HepG2 (cell line): ENCODE data around the gene CRLF1. TPM values are rescaled to one million over a fixed set of nuclear protein-coding genes. Genes with fewer than 3 reads are reported as not detected.

Experiments
- ATAC-seq: fragments of 200-7000 bp; cut with Tn5 transposase; 3 replicates; pipeline ENCODE4 v1.9.1; 2020; ENCODE audit warnings: mild to moderate bottlenecking, moderate library complexity
- BruUV-seq: library from RNA; stranded (reverse); fragments of 400-500 nt; replicated peaks from 2 replicates; lab custom pipeline; 2021; lab: Mats Ljungman, UMichigan
- CTCF ChIA-PET: fragments of 300-600 bp; formaldehyde crosslinking; extraction: SDS; loops from one replicate; lab custom pipeline; 2021; ENCODE audit warnings: low total read pairs, inconsistent platforms, low intra/inter-chr PET ratio; lab: Yijun Ruan, JAX
- POLR2A ChIA-PET: fragments of 350-600 bp; sonication (Branson Sonifier 250); formaldehyde crosslinking; loops from one replicate; lab custom pipeline; 2020; ENCODE audit warnings: antibody characterized with exemption, inconsistent platforms; lab: Yijun Ruan, JAX
- DNase-seq: peaks from one replicate; pipeline ENCODE4 v3.0.0-alpha.2; 2015; ENCODE audit warnings: low spot score
- FAIRE-seq: peaks from 3 replicates; lab custom pipeline; 2011; peaks lifted over from hg19 to GRCh38; lab: Jason Lieb, UNC
- H2AFZ ChIP-seq: one replicate; pipeline ENCODE4 v1.6.1; 2011; ENCODE audit warnings: low read length, inconsistent platforms
- H3K27ac ChIP-seq: fragments of 300-600 bp; 3 replicates; pipeline ENCODE4 v1.8.0; 2011; ENCODE audit warnings: mixed run types, mild to moderate bottlenecking, mixed read lengths, low read length, inconsistent platforms; ENCODE audit not compliant: insufficient read depth; ENCODE audit errors: extremely low read length
- H3K27me3 ChIP-seq, 2 experiments: fragments of 200-600 bp in 1 of 2; 2 replicates in 1 of 2; 3 replicates in 1 of 2; pipeline versions ENCODE4 v1.6.0 to v1.8.0; 2011; ENCODE audit warnings: low read length in 2 of 2, mild to moderate bottlenecking in 2 of 2, moderate library complexity in 2 of 2, inconsistent platforms in 1 of 2; ENCODE audit not compliant: insufficient read depth in 2 of 2, control insufficient read depth in 1 of 2
- H3K36me3 ChIP-seq, 2 experiments: fragments of 200-600 bp in 1 of 2; replicated peaks in 1 of 2; 2 replicates in 1 of 2; 3 replicates in 1 of 2; pipeline versions ENCODE4 v1.5.1 to v1.8.0; 2011; ENCODE audit warnings: low read length in 2 of 2, inconsistent platforms in 1 of 2; ENCODE audit not compliant: insufficient read depth in 2 of 2, control insufficient read depth in 1 of 2
- H3K4me1 ChIP-seq: 2 replicates; pipeline ENCODE4 v1.5.1; 2012; ENCODE audit warnings: low read length, inconsistent platforms; ENCODE audit not compliant: insufficient read depth
- H3K4me2 ChIP-seq: 2 replicates; pipeline ENCODE4 v1.6.0; 2011; ENCODE audit warnings: low read depth, low read length, inconsistent platforms
- H3K4me3 ChIP-seq, 3 experiments: fragments of 200-600 bp in 1 of 3; sonication (generic), shearing (Covaris generic) in 1 of 3; replicated peaks in 1 of 3; 2 replicates each; pipeline ENCODE4 v1.5.1; 2011 to 2016; ENCODE audit warnings: low read length in 3 of 3, inconsistent platforms in 2 of 3, low read depth in 2 of 3, mild to moderate bottlenecking in 2 of 3, control low read depth in 1 of 3, mixed read lengths in 1 of 3; ENCODE audit not compliant: insufficient read depth in 1 of 3
- H3K79me2 ChIP-seq: one replicate; pipeline ENCODE4 v1.6.1; 2011; ENCODE audit warnings: low read length, inconsistent platforms; ENCODE audit not compliant: insufficient read depth
- H3K9ac ChIP-seq: 2 replicates; pipeline ENCODE4 v1.6.0; 2011; ENCODE audit warnings: mild to moderate bottlenecking, low read depth, low read length, inconsistent platforms; ENCODE audit not compliant: insufficient read depth
- H3K9me3 ChIP-seq: 2 replicates; pipeline ENCODE4 v1.5.1; 2012; ENCODE audit warnings: mild to moderate bottlenecking, low read length
- H4K20me1 ChIP-seq: 2 replicates; pipeline ENCODE4 v1.6.0; 2011; ENCODE audit warnings: inconsistent platforms, mild to moderate bottlenecking, low read length, moderate library complexity; ENCODE audit not compliant: insufficient read depth
- ARNT2 ChIP-seq: sonication (generic); formaldehyde crosslinking; IDR thresholded peaks from 2 replicates; pipeline ENCODE4 v1.8.0; 2022; ENCODE audit warnings: mild to moderate bottlenecking, low read depth, missing genetic modification reagents, moderate library complexity
- CEBPG ChIP-seq: IDR thresholded peaks from 2 replicates; pipeline ENCODE4 v1.6.1; 2016
- CREM ChIP-seq, 2 experiments: sonication (generic) in 1 of 2; formaldehyde crosslinking in 1 of 2; IDR thresholded peaks; 2 replicates each; pipeline versions ENCODE4 v1.4.0 to v1.6.1; 2016 to 2020; ENCODE audit warnings: antibody characterized with exemption in 1 of 2, mild to moderate bottlenecking in 1 of 2, missing genetic modification reagents in 1 of 2
- FOXA3 ChIP-seq: IDR thresholded peaks from 2 replicates; pipeline ENCODE4 v1.6.1; 2016; ENCODE audit warnings: missing genetic modification reagents, missing compliant biosample characterization
- HOXA3 ChIP-seq: sonication (generic); formaldehyde crosslinking; IDR thresholded peaks from 2 replicates; pipeline ENCODE4 v1.5.0; 2020; ENCODE audit warnings: missing genetic modification reagents
- HOXA7 ChIP-seq: sonication (generic); formaldehyde crosslinking; IDR thresholded peaks from 2 replicates; pipeline ENCODE4 v1.8.1; 2022; ENCODE audit warnings: mild to moderate bottlenecking, missing genetic modification reagents, moderate library complexity
- POLR2A ChIP-seq, 2 experiments: IDR thresholded peaks; 2 replicates each; pipeline ENCODE4 v1.6.1; 2011; ENCODE audit warnings: low read depth in 2 of 2, low read length in 2 of 2, mild to moderate bottlenecking in 1 of 2, moderate library complexity in 1 of 2; ENCODE audit not compliant: insufficient read depth in 1 of 2
- POLR2G ChIP-seq: fragments of 200-400 bp; formaldehyde crosslinking; IDR thresholded peaks from 2 replicates; pipeline ENCODE4 v1.6.1; 2018; ENCODE audit warnings: mild to moderate bottlenecking, low read depth, low read length, moderate library complexity
- RBAK ChIP-seq: sonication (generic); formaldehyde crosslinking; IDR thresholded peaks from 2 replicates; pipeline ENCODE4 v1.5.1; 2020; ENCODE audit warnings: mild to moderate bottlenecking, missing genetic modification reagents
- ZNF263 ChIP-seq: sonication (generic); formaldehyde crosslinking; IDR thresholded peaks from 2 replicates; pipeline ENCODE4 v1.4.0; 2020; ENCODE audit warnings: missing genetic modification reagents
- ZNF501 ChIP-seq: sonication (generic); formaldehyde crosslinking; IDR thresholded peaks from 2 replicates; pipeline ENCODE4 v1.5.1; 2020; ENCODE audit warnings: mild to moderate bottlenecking, moderate library complexity, missing genetic modification reagents
- ZSCAN9 ChIP-seq: IDR thresholded peaks from 2 replicates; pipeline ENCODE4 v1.6.1; 2016; ENCODE audit warnings: borderline replicate concordance
- WGBS: methylation state at CpG from one replicate; pipeline ENCODE4 v1.1.6; 2017; ENCODE audit warnings: low lambda C conversion rate; 5-methylcytosine and 5-hydroxymethylcytosine counted together
- in situ Hi-C: cut with HindIII; loops from 2 replicates; pipeline ENCODE4 v1.10.0; 2017; ENCODE audit warnings: low pct_unique_long_range_greater_than_20kb; ENCODE audit not compliant: extremely low pct_ligation_motif_present
- intact Hi-C: fragments of 100-400 bp; cut with micrococcal nuclease; formaldehyde crosslinking; loops from one replicate; pipeline ENCODE4 v1.10.0; 2022; ENCODE audit not compliant: unreplicated experiment
- polyA plus RNA-seq, 8 experiments: library from polyadenylated mRNA; depleted of rRNA in 3 of 8; stranded (reverse) in 7 of 8; unstranded in 1 of 8; fragments of >200 nt; fragmentation: Illumina TruSeq in 4 of 8; extraction: Trizol in 4 of 8; gene quantifications; 2 replicates each; pipeline versions ENCODE4 v1.2.1 to v1.2.3, GENCODE V29; 2011 to 2016; ENCODE audit warnings: low read depth in 4 of 8, missing spikeins in 1 of 8, mixed read lengths in 1 of 8; ENCODE audit not compliant: insufficient read depth in 1 of 8
- total RNA-seq, 5 experiments: library from RNA; depleted of rRNA; stranded (reverse); fragments of >200 nt; fragmentation: Illumina TruSeq; extraction: Trizol; gene quantifications; 2 replicates each; pipeline ENCODE4 v1.2.3, GENCODE V29; 2016; ENCODE audit warnings: low read depth in 1 of 5
- TF ChIP-seq, protein P1 (sequence below), 2 experiments: sonication (generic) in 1 of 2; formaldehyde crosslinking in 1 of 2; IDR thresholded peaks; 2 replicates each; pipeline versions ENCODE4 v1.5.1 to v1.6.1; 2011 to 2020; ENCODE audit warnings: borderline replicate concordance in 1 of 2, low read depth in 1 of 2, low read length in 1 of 2, mild to moderate bottlenecking in 1 of 2, missing genetic modification reagents in 1 of 2, moderate library complexity in 1 of 2
- TF ChIP-seq, protein P2 (sequence below): sonication (generic); formaldehyde crosslinking; IDR thresholded peaks from 2 replicates; pipeline ENCODE4 v1.5.0; 2020; ENCODE audit warnings: mild to moderate bottlenecking, missing genetic modification reagents
- TF ChIP-seq, protein P3 (sequence below): IDR thresholded peaks from 2 replicates; pipeline ENCODE4 v1.6.1; 2016; ENCODE audit warnings: low read depth, control low read depth
- TF ChIP-seq, protein P4 (sequence below): sonication (generic); formaldehyde crosslinking; IDR thresholded peaks from 2 replicates; pipeline ENCODE4 v1.5.0; 2020; ENCODE audit warnings: missing genetic modification reagents

Gene CRLF1
- total and polyA plus RNA-seq, 2 of the 13 experiments (the other 11 are each of a cell fraction or from before 2014, with no cell fraction given), result 217 to 296 TPM

DNA sequence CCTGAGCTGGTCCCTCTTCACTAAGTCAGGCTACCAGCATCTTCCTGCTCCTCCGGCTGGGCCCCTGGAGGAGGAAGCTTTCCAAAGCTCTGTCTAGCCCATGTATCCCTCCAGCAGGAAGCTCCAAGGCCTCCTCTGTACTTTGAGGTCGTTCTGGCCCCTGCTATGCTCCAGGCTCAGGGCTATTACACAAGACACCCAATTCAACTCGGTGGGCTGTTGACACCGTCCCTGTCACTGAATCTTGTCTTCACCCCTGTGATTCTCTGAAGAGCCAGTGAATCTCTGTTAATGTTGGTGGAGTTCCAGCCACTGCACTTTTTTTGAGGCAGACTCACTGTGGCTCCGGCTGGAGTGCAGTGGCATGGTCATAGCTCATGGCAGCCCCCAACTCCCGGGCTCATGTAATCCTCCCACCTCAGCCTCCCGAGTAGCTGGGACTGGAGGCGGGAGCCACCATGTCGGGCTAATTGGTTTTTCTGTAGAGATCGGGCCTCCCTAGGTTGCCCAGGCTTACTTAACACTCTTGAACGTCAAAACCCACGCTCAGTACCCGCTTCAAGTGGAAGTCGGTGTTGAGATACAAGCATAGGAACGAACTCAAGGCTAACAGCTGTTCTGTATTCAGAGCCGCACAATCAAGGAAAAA, 18.5 kb downstream of the CRLF1 start:
- intact Hi-C loops (loop anchor here (1.0 to 2.0 kb wide), 2 partner anchors 86 to 119 kb away; no protein-coding TSS in a partner anchor), in situ Hi-C loops (no loop called here)
- Histone ChIP-seq H3K36me3 (peaks cover 0 to 3% of the 10 kb centered on the region in 2 experiments; a peak in 1 of 5 replicates), H3K79me2 (no peaks in the 10 kb centered on the region), H3K4me3 (peak overlapping the region; percentile 59 to 85 (median 68)), H2AFZ (no peak overlapping the region), H3K27me3 (peaks cover 0 to 2% of the 10 kb centered on the region in 2 experiments; a peak in 1 of 5 replicates), H3K9ac (peak overlapping the region; percentile 75), H4K20me1 (no peaks in the 10 kb centered on the region), H3K27ac (peak overlapping the region; percentile 92), H3K9me3 (no peaks in the 10 kb centered on the region), H3K4me1 (peaks cover 33% of the 10 kb centered on the region), H3K4me2 (peak overlapping the region; percentile 96)
- WGBS, result 0% methylated on average over 10 of the region's 16 CpGs
- peak; percentile 37 for ATAC-seq
- POLR2A ChIA-PET, result interaction anchor here (0.7 to 3.2 kb wide), 24 partner anchors 9 to 252 kb away, joined by 3 to 74 read pairs (median 4); partner anchors contain the start of genes ELL, KXD1, SSBP4 and UBA52
- peak; percentile 44 for FAIRE-seq
- DNase-seq, result peak; percentile 53
- BruUV-seq, result TSS peak; percentile 35
- CTCF ChIA-PET, result no interaction called here
- TF ChIP-seq, protein P1, sequence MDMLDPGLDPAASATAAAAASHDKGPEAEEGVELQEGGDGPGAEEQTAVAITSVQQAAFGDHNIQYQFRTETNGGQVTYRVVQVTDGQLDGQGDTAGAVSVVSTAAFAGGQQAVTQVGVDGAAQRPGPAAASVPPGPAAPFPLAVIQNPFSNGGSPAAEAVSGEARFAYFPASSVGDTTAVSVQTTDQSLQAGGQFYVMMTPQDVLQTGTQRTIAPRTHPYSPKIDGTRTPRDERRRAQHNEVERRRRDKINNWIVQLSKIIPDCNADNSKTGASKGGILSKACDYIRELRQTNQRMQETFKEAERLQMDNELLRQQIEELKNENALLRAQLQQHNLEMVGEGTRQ (IDR thresholded peaks at IDR 0.05; ENCODE audit: low read depth, low read length), result no peak
- TF ChIP-seq, protein P1 (CRISPR knock-in tag; IDR thresholded peaks at IDR 0.05; ENCODE audit: borderline replicate concordance), result no peak
- TF ChIP-seq ZNF501 (CRISPR knock-in tag), result peak; percentile 13; the same call in 1 of the 2 replicates
- TF ChIP-seq CEBPG (CRISPR knock-in tag), result peak; percentile 73
- TF ChIP-seq HOXA7 (CRISPR knock-in tag), result peak; percentile 61; the same call in 1 of the 2 replicates
- TF ChIP-seq POLR2A (IDR thresholded peaks at IDR 0.05; ENCODE audit: insufficient read depth in 1 of 2, low read depth in 2 of 2, low read length in 2 of 2), result peak in 1 of 2 experiments; percentile 50; a peak in 2 of 4 replicates
- TF ChIP-seq HOXA3 (CRISPR knock-in tag), result 0 out of 2 replicates have a peak, but pooled peaks have one; percentile 22
- 0 out of 2 replicates have a peak, but pooled peaks have one; percentile 13 for TF ChIP-seq CREM (IDR thresholded peaks at IDR 0.05)
- no peak for TF ChIP-seq CREM (CRISPR knock-in tag; IDR thresholded peaks at IDR 0.05)
- peak; percentile 39; the same call in 1 of the 2 replicates for TF ChIP-seq POLR2G
- TF ChIP-seq, protein P2, sequence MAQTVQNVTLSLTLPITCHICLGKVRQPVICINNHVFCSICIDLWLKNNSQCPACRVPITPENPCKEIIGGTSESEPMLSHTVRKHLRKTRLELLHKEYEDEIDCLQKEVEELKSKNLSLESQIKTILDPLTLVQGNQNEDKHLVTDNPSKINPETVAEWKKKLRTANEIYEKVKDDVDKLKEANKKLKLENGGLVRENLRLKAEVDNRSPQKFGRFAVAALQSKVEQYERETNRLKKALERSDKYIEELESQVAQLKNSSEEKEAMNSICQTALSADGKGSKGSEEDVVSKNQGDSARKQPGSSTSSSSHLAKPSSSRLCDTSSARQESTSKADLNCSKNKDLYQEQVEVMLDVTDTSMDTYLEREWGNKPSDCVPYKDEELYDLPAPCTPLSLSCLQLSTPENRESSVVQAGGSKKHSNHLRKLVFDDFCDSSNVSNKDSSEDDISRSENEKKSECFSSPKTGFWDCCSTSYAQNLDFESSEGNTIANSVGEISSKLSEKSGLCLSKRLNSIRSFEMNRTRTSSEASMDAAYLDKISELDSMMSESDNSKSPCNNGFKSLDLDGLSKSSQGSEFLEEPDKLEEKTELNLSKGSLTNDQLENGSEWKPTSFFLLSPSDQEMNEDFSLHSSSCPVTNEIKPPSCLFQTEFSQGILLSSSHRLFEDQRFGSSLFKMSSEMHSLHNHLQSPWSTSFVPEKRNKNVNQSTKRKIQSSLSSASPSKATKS, result 0 out of 2 replicates have a peak, but pooled peaks have one; percentile 34
- TF ChIP-seq FOXA3, result 0 out of 2 replicates have a peak, but pooled peaks have one; percentile 17
- TF ChIP-seq, protein P3, sequence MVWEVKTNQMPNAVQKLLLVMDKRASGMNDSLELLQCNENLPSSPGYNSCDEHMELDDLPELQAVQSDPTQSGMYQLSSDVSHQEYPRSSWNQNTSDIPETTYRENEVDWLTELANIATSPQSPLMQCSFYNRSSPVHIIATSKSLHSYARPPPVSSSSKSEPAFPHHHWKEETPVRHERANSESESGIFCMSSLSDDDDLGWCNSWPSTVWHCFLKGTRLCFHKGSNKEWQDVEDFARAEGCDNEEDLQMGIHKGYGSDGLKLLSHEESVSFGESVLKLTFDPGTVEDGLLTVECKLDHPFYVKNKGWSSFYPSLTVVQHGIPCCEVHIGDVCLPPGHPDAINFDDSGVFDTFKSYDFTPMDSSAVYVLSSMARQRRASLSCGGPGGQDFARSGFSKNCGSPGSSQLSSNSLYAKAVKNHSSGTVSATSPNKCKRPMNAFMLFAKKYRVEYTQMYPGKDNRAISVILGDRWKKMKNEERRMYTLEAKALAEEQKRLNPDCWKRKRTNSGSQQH (CRISPR knock-in tag), result 0 out of 2 replicates have a peak, but pooled peaks have one; percentile 24
- TF ChIP-seq, protein P4, sequence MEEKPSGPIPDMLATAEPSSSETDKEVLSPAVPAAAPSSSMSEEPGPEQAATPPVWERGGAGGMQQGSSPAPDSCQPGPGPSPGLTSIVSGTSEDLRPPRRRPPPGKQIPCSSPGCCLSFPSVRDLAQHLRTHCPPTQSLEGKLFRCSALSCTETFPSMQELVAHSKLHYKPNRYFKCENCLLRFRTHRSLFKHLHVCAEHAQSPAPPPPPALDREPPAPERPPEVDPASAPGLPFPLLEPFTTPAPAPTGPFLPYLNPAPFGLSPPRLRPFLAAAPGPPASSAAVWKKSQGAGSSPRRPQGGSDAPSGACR, result peak; percentile 10; the same call in 1 of the 2 replicates
- no peak for TF ChIP-seq ARNT2 (CRISPR knock-in tag)
- TF ChIP-seq ZNF263 (CRISPR knock-in tag), result 0 out of 2 replicates have a peak, but pooled peaks have one; percentile 17
- 0 out of 2 replicates have a peak, but pooled peaks have one; percentile 17 for TF ChIP-seq ZSCAN9 (CRISPR knock-in tag)
- no peak for TF ChIP-seq RBAK (CRISPR knock-in tag)
